NCI-H345 (cell line): Measurements from ENCODE around the gene CDK4.

ENCODE experiments used
- DNase-seq: peaks from one replicate; lab custom pipeline; 2025; lab: John Stamatoyannopoulos, UW

Gene CDK4

GRCh38 chr12:57700317-57700716, 51.8 kb downstream of the CDK4 start:
- DNase-seq: no peak

GRCh38 chr12:57698414-57698813, 53.7 kb downstream of the CDK4 start:
- no peak for DNase-seq
